Measurements from ENCODE around the gene SELENOH. TPM values are rescaled to one million over a fixed set of nuclear protein-coding genes. Genes with fewer than 3 reads are reported as not detected.

Gene SELENOH
- total RNA-seq, 1 donor from 2014 or later, result 78.8 TPM

DNA sequence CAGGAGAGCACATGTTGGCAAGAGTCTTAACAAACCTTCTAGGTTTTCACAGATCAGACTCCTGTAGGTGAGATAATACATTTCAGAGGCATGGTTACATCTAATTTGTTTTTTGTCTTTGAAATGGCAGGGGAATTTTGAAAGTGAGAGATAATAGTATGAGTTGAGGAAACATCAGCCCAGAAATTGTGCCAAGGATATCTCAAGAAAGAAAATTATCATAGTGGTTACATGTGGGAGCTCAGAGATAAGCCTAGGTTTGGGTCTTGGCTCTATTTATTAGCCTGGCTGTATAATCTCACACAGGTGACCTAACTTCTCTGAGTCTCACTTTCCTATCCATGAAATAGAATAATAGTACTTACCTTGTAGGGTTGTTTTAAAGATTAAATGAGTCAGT lies 9.9 kb downstream of the SELENOH start:
- TF ChIP-seq CTCF (IDR thresholded peaks at IDR 0.05; ENCODE audit: borderline replicate concordance), result no peak
- intact Hi-C loops (cut with micrococcal nuclease), result no loop called here
- H3K27ac ChIP-seq (replicated peaks), result peak overlapping the region; percentile 58

DNA sequence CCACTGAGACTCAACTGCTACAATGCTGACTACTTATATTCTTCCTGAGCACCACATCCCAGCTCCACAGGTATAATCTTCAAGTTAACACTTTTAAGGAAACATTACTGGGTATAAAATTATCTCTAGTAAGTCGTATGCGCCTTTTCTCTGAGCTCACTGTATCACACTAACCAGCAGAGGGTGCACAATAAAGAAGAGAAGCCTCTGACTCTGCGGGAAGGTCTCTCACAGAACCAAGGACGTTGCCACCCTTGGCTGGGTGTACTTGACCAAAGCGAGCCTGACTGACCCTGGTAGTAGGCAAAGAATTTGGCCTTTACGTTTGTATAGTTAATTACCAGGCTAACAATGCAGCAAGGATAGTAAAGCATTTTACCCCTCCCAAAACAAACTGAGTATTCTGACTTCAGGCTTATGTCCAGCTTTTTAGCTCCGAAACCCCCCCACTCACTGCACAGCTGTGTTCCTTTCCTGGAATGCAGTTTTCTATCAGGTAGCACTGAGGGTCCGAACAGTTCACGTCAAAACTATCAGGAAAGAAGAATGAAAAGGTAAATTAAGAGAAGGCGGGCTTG lies 10.5 kb downstream of the SELENOH start, which contains the start of gene BTBD18:
BTBD18 (minus strand) TSS at position 144 of the 578 bp plus-strand sequence. CDS start 631 bp downstream, outside the sequence.
- intact Hi-C loops (cut with micrococcal nuclease), result no loop called here
- H3K9me3 ChIP-seq (replicated peaks), result no peaks in the 10 kb centered on the region
- peaks cover 5% of the 10 kb centered on the region for H3K36me3 ChIP-seq
- H3K27me3 ChIP-seq (ENCODE audit: low read depth), result no peaks in the 10 kb centered on the region
- H3K4me1 ChIP-seq, result peaks cover 7% of the 10 kb centered on the region
- TF ChIP-seq CTCF (IDR thresholded peaks at IDR 0.05; ENCODE audit: borderline replicate concordance), result peak; percentile 71
- H3K27ac ChIP-seq (replicated peaks), result peak within 1 kb of the TSS; percentile 58
- H3K4me3 ChIP-seq, result no peak within 1 kb of the TSS
- no peak for DNase-seq

More for the DNA sequence above, 9.9 kb downstream of the SELENOH start:
- no peak overlapping the region for H3K4me3 ChIP-seq
- no peak for DNase-seq
- H3K36me3 ChIP-seq, result peaks cover 10% of the 10 kb centered on the region
- H3K27me3 ChIP-seq (ENCODE audit: low read depth), result no peaks in the 10 kb centered on the region
- H3K9me3 ChIP-seq (replicated peaks), result no peaks in the 10 kb centered on the region
- H3K4me1 ChIP-seq, result peaks cover 7% of the 10 kb centered on the region

DNA sequence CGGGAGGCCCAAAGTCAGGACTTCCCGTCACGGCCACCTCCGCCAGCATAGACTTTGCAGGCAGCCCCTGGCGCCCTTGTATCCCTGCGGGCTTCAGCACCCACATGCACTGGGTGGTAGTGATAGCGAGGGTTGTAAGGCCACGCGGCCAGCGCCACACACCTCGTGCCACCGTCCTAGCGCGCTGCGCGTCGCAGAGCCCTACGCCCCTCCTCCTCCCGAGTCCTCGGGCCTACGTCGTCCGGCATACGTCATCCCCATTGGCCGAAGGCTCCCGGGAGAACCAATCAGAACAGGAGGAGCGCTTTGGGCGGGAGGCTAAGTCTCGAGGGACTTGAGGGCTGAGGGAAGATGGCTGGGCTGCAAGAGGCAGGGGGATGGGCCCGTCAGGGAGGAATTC lies 11.7 kb downstream of the SELENOH start:
- no peaks in the 10 kb centered on the region for H3K9me3 ChIP-seq (replicated peaks)

GRCh38 chr11:57758174-57758573 lies 16.9 kb downstream of the SELENOH start:
- H3K27ac ChIP-seq (replicated peaks), result no peak overlapping the region
- intact Hi-C loops (cut with micrococcal nuclease), result no loop called here
- H3K36me3 ChIP-seq, result no peaks in the 10 kb centered on the region
- no peaks in the 10 kb centered on the region for H3K9me3 ChIP-seq (replicated peaks)
- H3K4me3 ChIP-seq, result no peak overlapping the region
- DNase-seq, result no peak
- peaks cover 9% of the 10 kb centered on the region for H3K4me1 ChIP-seq
- TF ChIP-seq CTCF (IDR thresholded peaks at IDR 0.05; ENCODE audit: borderline replicate concordance), result no peak
- no peaks in the 10 kb centered on the region for H3K27me3 ChIP-seq (ENCODE audit: low read depth)

More for the DNA sequence above, 11.7 kb downstream of the SELENOH start:
- no peak overlapping the region for H3K4me3 ChIP-seq
- no peaks in the 10 kb centered on the region for H3K27me3 ChIP-seq (ENCODE audit: low read depth)
- DNase-seq, result no peak
- H3K36me3 ChIP-seq, result no peaks in the 10 kb centered on the region
- intact Hi-C loops (cut with micrococcal nuclease), result no loop called here
- H3K4me1 ChIP-seq, result peaks cover 7% of the 10 kb centered on the region
- H3K27ac ChIP-seq (replicated peaks), result no peak overlapping the region
- no peak for TF ChIP-seq CTCF (IDR thresholded peaks at IDR 0.05; ENCODE audit: borderline replicate concordance)

GRCh38 chr11:57761301-57762234 lies 20.3 kb downstream of the SELENOH start, which contains the start of gene CTNND1:
CTNND1 (plus strand) TSS chr11:57761802; CDS start chr11:57791479, 29,677 bp downstream.
- intact Hi-C loops (cut with micrococcal nuclease), result loop anchor here (5.0 kb wide), 1 partner anchor 36 kb away; no protein-coding TSS in a partner anchor
- DNase-seq, result peak; percentile 84
- Histone ChIP-seq H3K4me1 (peaks cover 38% of the 10 kb centered on the region), H3K36me3 (no peaks in the 10 kb centered on the region), H3K4me3 (peak within 1 kb of the TSS; percentile 80), H3K27me3 (ENCODE audit: low read depth) (no peaks in the 10 kb centered on the region), H3K9me3 (replicated peaks) (no peaks in the 10 kb centered on the region), H3K27ac (replicated peaks) (peak within 1 kb of the TSS; percentile 94)
- TF ChIP-seq CTCF (IDR thresholded peaks at IDR 0.05; ENCODE audit: borderline replicate concordance), result no peak

Measured in left ventricle myocardium inferior (tissue), 1 donor.